ENCODE measurements around the gene TCP1. TPM values are rescaled to one million over a fixed set of nuclear protein-coding genes. Genes with fewer than 3 reads are reported as not detected.

TCP1 gene
- total and polyA plus RNA-seq, 2 of the 13 experiments (the other 11 are each of a cell fraction or from before 2014, with no cell fraction given): 116 to 553 TPM

GRCh38 chr6:159761129-159761872, 28.1 kb downstream of the TCP1 start (continued):
- TF ChIP-seq ARID2 (CRISPR knock-in tag; IDR thresholded peaks at IDR 0.05; ENCODE audit: borderline replicate concordance) (peak; percentile 84), RBM22 (optimal IDR thresholded peaks at IDR 0.05; ENCODE audit: low read length) (peak; percentile 68), ZNF770 (CRISPR knock-in tag; IDR thresholded peaks at IDR 0.05) (peak; percentile 4; the same call in 1 of the 2 replicates), ZNF563 (CRISPR knock-in tag; IDR thresholded peaks at IDR 0.05) (0 out of 2 replicates have a peak, but pooled peaks have one; percentile 21), ZNF607 (CRISPR knock-in tag; IDR thresholded peaks at IDR 0.05; ENCODE audit: borderline replicate concordance) (peak; percentile 18; the same call in 1 of the 2 replicates), ZNF44 (CRISPR knock-in tag; IDR thresholded peaks at IDR 0.05) (no peak), ATAD3A (CRISPR knock-in tag; IDR thresholded peaks at IDR 0.05) (no peak), ZBTB20 (CRISPR knock-in tag; IDR thresholded peaks at IDR 0.05; ENCODE audit: borderline replicate concordance, low read depth) (0 out of 2 replicates have a peak, but pooled peaks have one; percentile 31), ZNF720 (CRISPR knock-in tag; IDR thresholded peaks at IDR 0.05) (no peak), SALL1 (CRISPR knock-in tag; IDR thresholded peaks at IDR 0.05) (no peak), HHEX (CRISPR knock-in tag; IDR thresholded peaks at IDR 0.05) (no peak), NFYB (CRISPR knock-in tag; IDR thresholded peaks at IDR 0.05) (no peak; the same call in 1 of the 2 replicates), GLMP (CRISPR knock-in tag; IDR thresholded peaks at IDR 0.05; ENCODE audit: borderline replicate concordance) (no peak)
- TF ChIP-seq, protein P1, sequence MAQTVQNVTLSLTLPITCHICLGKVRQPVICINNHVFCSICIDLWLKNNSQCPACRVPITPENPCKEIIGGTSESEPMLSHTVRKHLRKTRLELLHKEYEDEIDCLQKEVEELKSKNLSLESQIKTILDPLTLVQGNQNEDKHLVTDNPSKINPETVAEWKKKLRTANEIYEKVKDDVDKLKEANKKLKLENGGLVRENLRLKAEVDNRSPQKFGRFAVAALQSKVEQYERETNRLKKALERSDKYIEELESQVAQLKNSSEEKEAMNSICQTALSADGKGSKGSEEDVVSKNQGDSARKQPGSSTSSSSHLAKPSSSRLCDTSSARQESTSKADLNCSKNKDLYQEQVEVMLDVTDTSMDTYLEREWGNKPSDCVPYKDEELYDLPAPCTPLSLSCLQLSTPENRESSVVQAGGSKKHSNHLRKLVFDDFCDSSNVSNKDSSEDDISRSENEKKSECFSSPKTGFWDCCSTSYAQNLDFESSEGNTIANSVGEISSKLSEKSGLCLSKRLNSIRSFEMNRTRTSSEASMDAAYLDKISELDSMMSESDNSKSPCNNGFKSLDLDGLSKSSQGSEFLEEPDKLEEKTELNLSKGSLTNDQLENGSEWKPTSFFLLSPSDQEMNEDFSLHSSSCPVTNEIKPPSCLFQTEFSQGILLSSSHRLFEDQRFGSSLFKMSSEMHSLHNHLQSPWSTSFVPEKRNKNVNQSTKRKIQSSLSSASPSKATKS (CRISPR knock-in tag; IDR thresholded peaks at IDR 0.05): peak; percentile 22; the same call in 1 of the 2 replicates
- TF ChIP-seq, protein P2, sequence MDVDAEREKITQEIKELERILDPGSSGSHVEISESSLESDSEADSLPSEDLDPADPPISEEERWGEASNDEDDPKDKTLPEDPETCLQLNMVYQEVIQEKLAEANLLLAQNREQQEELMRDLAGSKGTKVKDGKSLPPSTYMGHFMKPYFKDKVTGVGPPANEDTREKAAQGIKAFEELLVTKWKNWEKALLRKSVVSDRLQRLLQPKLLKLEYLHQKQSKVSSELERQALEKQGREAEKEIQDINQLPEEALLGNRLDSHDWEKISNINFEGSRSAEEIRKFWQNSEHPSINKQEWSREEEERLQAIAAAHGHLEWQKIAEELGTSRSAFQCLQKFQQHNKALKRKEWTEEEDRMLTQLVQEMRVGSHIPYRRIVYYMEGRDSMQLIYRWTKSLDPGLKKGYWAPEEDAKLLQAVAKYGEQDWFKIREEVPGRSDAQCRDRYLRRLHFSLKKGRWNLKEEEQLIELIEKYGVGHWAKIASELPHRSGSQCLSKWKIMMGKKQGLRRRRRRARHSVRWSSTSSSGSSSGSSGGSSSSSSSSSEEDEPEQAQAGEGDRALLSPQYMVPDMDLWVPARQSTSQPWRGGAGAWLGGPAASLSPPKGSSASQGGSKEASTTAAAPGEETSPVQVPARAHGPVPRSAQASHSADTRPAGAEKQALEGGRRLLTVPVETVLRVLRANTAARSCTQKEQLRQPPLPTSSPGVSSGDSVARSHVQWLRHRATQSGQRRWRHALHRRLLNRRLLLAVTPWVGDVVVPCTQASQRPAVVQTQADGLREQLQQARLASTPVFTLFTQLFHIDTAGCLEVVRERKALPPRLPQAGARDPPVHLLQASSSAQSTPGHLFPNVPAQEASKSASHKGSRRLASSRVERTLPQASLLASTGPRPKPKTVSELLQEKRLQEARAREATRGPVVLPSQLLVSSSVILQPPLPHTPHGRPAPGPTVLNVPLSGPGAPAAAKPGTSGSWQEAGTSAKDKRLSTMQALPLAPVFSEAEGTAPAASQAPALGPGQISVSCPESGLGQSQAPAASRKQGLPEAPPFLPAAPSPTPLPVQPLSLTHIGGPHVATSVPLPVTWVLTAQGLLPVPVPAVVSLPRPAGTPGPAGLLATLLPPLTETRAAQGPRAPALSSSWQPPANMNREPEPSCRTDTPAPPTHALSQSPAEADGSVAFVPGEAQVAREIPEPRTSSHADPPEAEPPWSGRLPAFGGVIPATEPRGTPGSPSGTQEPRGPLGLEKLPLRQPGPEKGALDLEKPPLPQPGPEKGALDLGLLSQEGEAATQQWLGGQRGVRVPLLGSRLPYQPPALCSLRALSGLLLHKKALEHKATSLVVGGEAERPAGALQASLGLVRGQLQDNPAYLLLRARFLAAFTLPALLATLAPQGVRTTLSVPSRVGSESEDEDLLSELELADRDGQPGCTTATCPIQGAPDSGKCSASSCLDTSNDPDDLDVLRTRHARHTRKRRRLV (CRISPR knock-in tag; IDR thresholded peaks at IDR 0.05): peak; percentile 26; the same call in 1 of the 2 replicates
- TF ChIP-seq, protein P3, sequence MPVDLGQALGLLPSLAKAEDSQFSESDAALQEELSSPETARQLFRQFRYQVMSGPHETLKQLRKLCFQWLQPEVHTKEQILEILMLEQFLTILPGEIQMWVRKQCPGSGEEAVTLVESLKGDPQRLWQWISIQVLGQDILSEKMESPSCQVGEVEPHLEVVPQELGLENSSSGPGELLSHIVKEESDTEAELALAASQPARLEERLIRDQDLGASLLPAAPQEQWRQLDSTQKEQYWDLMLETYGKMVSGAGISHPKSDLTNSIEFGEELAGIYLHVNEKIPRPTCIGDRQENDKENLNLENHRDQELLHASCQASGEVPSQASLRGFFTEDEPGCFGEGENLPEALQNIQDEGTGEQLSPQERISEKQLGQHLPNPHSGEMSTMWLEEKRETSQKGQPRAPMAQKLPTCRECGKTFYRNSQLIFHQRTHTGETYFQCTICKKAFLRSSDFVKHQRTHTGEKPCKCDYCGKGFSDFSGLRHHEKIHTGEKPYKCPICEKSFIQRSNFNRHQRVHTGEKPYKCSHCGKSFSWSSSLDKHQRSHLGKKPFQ (CRISPR knock-in tag; IDR thresholded peaks at IDR 0.05; ENCODE audit: insufficient replicate concordance): peak; percentile 34

All from HepG2 (cell line).